Neuronal stem cell (in vitro differentiated cells): ENCODE data around the gene MRTFB. TPM values are rescaled to one million over a fixed set of nuclear protein-coding genes. Genes with fewer than 3 reads are reported as not detected.
A peak's percentile ranks its signal among the peaks of the same experiment; 100 is the strongest.

Experiments
- DNase-seq: peaks from one replicate; pipeline ENCODE4 v3.0.0-alpha.2; 2013; ENCODE audit warnings: low spot score
- H2AFZ ChIP-seq: one replicate; pipeline ENCODE4 v1.6.1; 2013; ENCODE audit warnings: mild to moderate bottlenecking, low read length, inconsistent platforms
- H2AK5ac ChIP-seq: 2 replicates; pipeline ENCODE4 v1.6.1; 2013; ENCODE audit warnings: low read depth, mild to moderate bottlenecking, inconsistent platforms, low read length, moderate library complexity, mixed read lengths
- H2BK120ac ChIP-seq: 2 replicates; pipeline ENCODE4 v1.6.1; 2013; ENCODE audit warnings: low read depth, mild to moderate bottlenecking, inconsistent platforms, low read length, moderate library complexity, mixed read lengths
- H2BK12ac ChIP-seq: one replicate; pipeline ENCODE4 v1.6.1; 2013; ENCODE audit warnings: low read length, inconsistent platforms
- H2BK15ac ChIP-seq: 2 replicates; pipeline ENCODE4 v1.6.1; 2013; ENCODE audit warnings: mild to moderate bottlenecking, low read length, inconsistent platforms, mixed read lengths
- H2BK5ac ChIP-seq: one replicate; pipeline ENCODE4 v1.6.1; 2013; ENCODE audit warnings: inconsistent platforms, mild to moderate bottlenecking, low read length, moderate library complexity
- H3K14ac ChIP-seq: one replicate; pipeline ENCODE4 v1.6.1; 2013; ENCODE audit warnings: low read length, inconsistent platforms
- H3K18ac ChIP-seq: 2 replicates; pipeline ENCODE4 v1.6.1; 2013; ENCODE audit warnings: low read length, inconsistent platforms
- H3K23ac ChIP-seq: 2 replicates; pipeline ENCODE4 v1.6.1; 2013; ENCODE audit warnings: low read depth, mild to moderate bottlenecking, mixed read lengths, low read length, inconsistent platforms; ENCODE audit not compliant: poor library complexity
- H3K27ac ChIP-seq: replicated peaks from 3 replicates; pipeline ENCODE4 v1.5.1; 2013; ENCODE audit warnings: low read length, inconsistent platforms
- H3K27me3 ChIP-seq, 3 experiments: 2 replicates each; pipeline ENCODE4 v1.6.1; 2013; ENCODE audit warnings: low read length in 3 of 3, mild to moderate bottlenecking in 2 of 3, inconsistent platforms in 1 of 3, low read depth in 1 of 3, mixed read lengths in 1 of 3, moderate library complexity in 1 of 3; ENCODE audit not compliant: control insufficient read depth in 3 of 3, insufficient read depth in 3 of 3
- H3K36me3 ChIP-seq, 2 donors: replicated peaks in 1 of 2; 2 replicates each; pipeline ENCODE4 v1.6.1; 2013; ENCODE audit warnings: low read length in 2 of 2; ENCODE audit not compliant: control insufficient read depth in 2 of 2, insufficient read depth in 2 of 2
- H3K4ac ChIP-seq: 2 replicates; pipeline ENCODE4 v1.6.1; 2013; ENCODE audit warnings: inconsistent platforms, mild to moderate bottlenecking, low read length, moderate library complexity
- H3K4me1 ChIP-seq, 2 donors: 1 replicate in 1 of 2; 2 replicates in 1 of 2; pipeline ENCODE4 v1.6.1; 2013; ENCODE audit warnings: low read length in 2 of 2, low read depth in 1 of 2; ENCODE audit not compliant: control insufficient read depth in 2 of 2, insufficient read depth in 1 of 2
- H3K4me2 ChIP-seq: one replicate; pipeline ENCODE4 v1.6.1; 2013; ENCODE audit warnings: mild to moderate bottlenecking, low read length, inconsistent platforms; ENCODE audit not compliant: insufficient read depth, poor library complexity, severe bottlenecking
- H3K4me3 ChIP-seq, 2 donors: 2 replicates each; pipeline ENCODE4 v1.5.1; 2013; ENCODE audit warnings: low read length in 2 of 2, mild to moderate bottlenecking in 2 of 2, inconsistent platforms in 1 of 2, moderate library complexity in 1 of 2
- H3K79me1 ChIP-seq: one replicate; pipeline ENCODE4 v1.6.1; 2013; ENCODE audit warnings: low read depth, mild to moderate bottlenecking, inconsistent platforms, low read length, moderate library complexity
- H3K9ac ChIP-seq: one replicate; pipeline ENCODE4 v1.6.1; 2013; ENCODE audit warnings: mild to moderate bottlenecking, low read depth, low read length, inconsistent platforms; ENCODE audit not compliant: poor library complexity
- H3K9me3 ChIP-seq, 2 donors: replicated peaks in 1 of 2; 2 replicates each; pipeline versions ENCODE3 to v1.6.1; 2013; ENCODE audit warnings: low read length in 2 of 2, mild to moderate bottlenecking in 2 of 2, inconsistent platforms in 1 of 2, low read depth in 1 of 2, mixed read lengths in 1 of 2, moderate library complexity in 1 of 2; ENCODE audit not compliant: control insufficient read depth in 2 of 2, insufficient read depth in 1 of 2
- H4K8ac ChIP-seq: one replicate; pipeline ENCODE4 v1.6.1; 2013; ENCODE audit warnings: low read depth, mild to moderate bottlenecking, inconsistent platforms, low read length, moderate library complexity
- H4K91ac ChIP-seq: one replicate; pipeline ENCODE4 v1.6.1; 2013; ENCODE audit warnings: low read length, low read depth, mild to moderate bottlenecking, inconsistent platforms; ENCODE audit not compliant: poor library complexity
- WGBS, 2 donors: extraction: QIAGEN DNeasy Blood & Tissue Kit; methylation state at CpG; one replicate each; pipeline ENCODE4 v1.1.7; 2013; ENCODE audit warnings: missing lambda C conversion rate in 2 of 2, mixed read lengths in 1 of 2; ENCODE audit not compliant: insufficient read length in 2 of 2, insufficient replicate concordance in 1 of 2; ENCODE audit errors: extremely low coverage in 2 of 2; 5-methylcytosine and 5-hydroxymethylcytosine counted together
- small RNA-seq: library from polyadenylated mRNA; stranded (forward); fragments of <200 nt; extraction: miRNeasy Mini kit (QIAGEN cat#:217004); gene quantifications from one replicate; pipeline ENCODE3, GENCODE V24; 2013; ENCODE audit not compliant: insufficient read depth

Gene MRTFB

DNA sequence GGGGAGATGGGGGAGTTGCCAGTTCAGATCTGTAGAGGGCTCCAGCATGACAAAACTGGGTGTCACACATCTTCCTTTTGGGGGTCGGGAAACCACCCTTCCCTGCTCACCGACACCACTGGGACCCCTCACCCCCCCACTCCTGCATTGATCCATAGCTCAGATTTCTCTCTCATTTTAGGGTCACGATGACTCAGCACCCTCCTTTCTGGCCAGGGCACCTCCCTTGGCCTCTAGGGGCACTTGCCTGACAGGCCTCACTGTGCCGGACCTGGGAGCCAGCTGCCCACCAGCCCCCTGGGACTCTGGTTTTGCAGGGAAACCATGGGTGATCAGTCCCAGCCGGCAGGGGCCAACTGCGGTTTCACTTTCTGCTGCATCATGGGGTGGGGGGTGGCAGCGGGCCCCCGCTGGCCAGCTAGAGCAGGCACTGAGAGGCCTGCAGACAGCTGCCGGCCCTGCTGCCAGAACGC, 239.4 kb downstream of the MRTFB start:
- Histone ChIP-seq H2BK12ac (no peak overlapping the region), H3K79me1 (no peaks in the 10 kb centered on the region), H3K4me1 (peaks cover 12 to 24% of the 10 kb centered on the region in 2 donors), H3K23ac (no peak overlapping the region), H2AK5ac (no peak overlapping the region), H4K91ac (no peak overlapping the region), H3K18ac (peak overlapping the region; percentile 84), H4K8ac (no peak overlapping the region), H2BK5ac (no peak overlapping the region), H3K4ac (no peak overlapping the region), H2BK15ac (no peak overlapping the region), H2BK120ac (no peak overlapping the region), H3K14ac (no peak overlapping the region), H3K36me3 (no peaks in the 10 kb centered on the region), H3K27me3 (no peaks in the 10 kb centered on the region), H3K27ac (no peak overlapping the region), H3K9ac (no peak overlapping the region), H3K9me3 (no peaks in the 10 kb centered on the region), H3K4me2 (no peak overlapping the region), H2AFZ (peak overlapping the region; percentile 60), H3K4me3 (no peak overlapping the region)
- WGBS, 2 donors, result no CpG with 5 or more reads among the region's 10 CpGs
- DNase-seq, result no peak

GRCh38 chr16:14314116-14314515, 243.0 kb downstream of the MRTFB start:
- no peaks in the 10 kb centered on the region for H3K27me3 ChIP-seq
- no peak for DNase-seq
- no peak overlapping the region for H4K8ac ChIP-seq
- H3K4me3 ChIP-seq, result no peak overlapping the region
- H3K4me1 ChIP-seq, result peaks cover 0 to 8% of the 10 kb centered on the region in 2 donors
- H2BK12ac ChIP-seq, result no peak overlapping the region
- H3K27ac ChIP-seq, result no peak overlapping the region
- H3K79me1 ChIP-seq, result no peaks in the 10 kb centered on the region
- no peaks in the 10 kb centered on the region for H3K9me3 ChIP-seq
- H3K14ac ChIP-seq, result no peak overlapping the region
- H2BK120ac ChIP-seq, result no peak overlapping the region
- no peak overlapping the region for H2AFZ ChIP-seq
- no peak overlapping the region for H3K23ac ChIP-seq
- H4K91ac ChIP-seq, result no peak overlapping the region
- no peak overlapping the region for H3K4me2 ChIP-seq
- no peaks in the 10 kb centered on the region for H3K36me3 ChIP-seq
- H2AK5ac ChIP-seq, result no peak overlapping the region
- no peak overlapping the region for H3K4ac ChIP-seq
- H2BK15ac ChIP-seq, result no peak overlapping the region
- H3K9ac ChIP-seq, result no peak overlapping the region
- WGBS, 2 donors, result no CpG with 5 or more reads among the region's 1 CpG
- H2BK5ac ChIP-seq, result no peak overlapping the region
- peak overlapping the region; percentile 16 for H3K18ac ChIP-seq

DNA sequence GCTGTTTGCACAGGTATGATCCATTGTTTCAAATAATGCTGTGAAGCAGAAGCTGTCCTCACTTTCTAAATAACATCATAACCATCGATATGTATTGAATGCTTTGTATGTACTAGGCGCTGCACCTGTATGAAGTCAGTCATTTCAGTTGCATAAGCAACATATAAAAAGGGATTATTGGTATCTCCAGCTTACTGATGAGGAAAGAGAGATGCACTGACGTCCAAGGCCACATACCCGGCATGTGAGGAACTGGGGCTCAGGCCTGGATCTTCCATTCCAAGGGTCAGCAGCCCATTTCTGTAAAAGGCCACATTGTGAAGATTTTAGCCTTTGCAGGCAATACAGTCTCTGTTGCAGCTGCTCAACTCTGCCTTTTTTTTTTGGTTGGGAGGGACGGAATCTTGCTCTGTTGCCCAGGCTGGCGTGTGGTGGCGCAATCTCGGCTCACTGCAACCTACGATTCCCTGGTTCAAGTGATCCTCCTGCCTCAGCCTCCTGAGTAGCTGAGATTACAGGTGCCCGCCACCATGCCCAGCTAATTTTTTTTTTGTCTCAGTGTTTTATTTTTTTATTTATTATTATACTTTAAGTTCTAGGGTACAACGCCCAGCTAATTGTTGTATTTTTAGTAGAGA, 244.7 kb downstream of the MRTFB start:
- no CpG with 5 or more reads among the region's 11 CpGs for WGBS, 2 donors
- no peak for DNase-seq
- Histone ChIP-seq H2BK12ac (no peak overlapping the region), H2BK5ac (no peak overlapping the region), H3K23ac (no peak overlapping the region), H3K27me3 (no peaks in the 10 kb centered on the region), H3K9ac (no peak overlapping the region), H2AK5ac (no peak overlapping the region), H3K14ac (no peak overlapping the region), H2BK15ac (no peak overlapping the region), H3K4me1 (no peaks in the 10 kb centered on the region), H3K4me2 (no peak overlapping the region), H3K4me3 (no peak overlapping the region), H3K9me3 (no peaks in the 10 kb centered on the region), H2BK120ac (no peak overlapping the region), H4K91ac (no peak overlapping the region), H3K18ac (no peak overlapping the region), H3K4ac (no peak overlapping the region), H4K8ac (no peak overlapping the region), H2AFZ (no peak overlapping the region), H3K27ac (no peak overlapping the region), H3K36me3 (no peaks in the 10 kb centered on the region), H3K79me1 (no peaks in the 10 kb centered on the region)

Small RNA genes within 50 kb of the gene (small RNA-seq; reads per million reads assigned to genes)
- gene MIR193B, result 543 reads per million, percentile 98 among the genes with 10 or more reads in this experiment
- gene MIR365A, result 3.5 reads per million
- not detected for gene RF00019
